Effector CD4-positive, alpha-beta T cell (primary cell): Measurements from ENCODE around the gene NPTN.

Experiments
- DNase-seq: peaks from one replicate; pipeline ENCODE4 v3.0.0-alpha.2; 2020

NPTN gene

DNA sequence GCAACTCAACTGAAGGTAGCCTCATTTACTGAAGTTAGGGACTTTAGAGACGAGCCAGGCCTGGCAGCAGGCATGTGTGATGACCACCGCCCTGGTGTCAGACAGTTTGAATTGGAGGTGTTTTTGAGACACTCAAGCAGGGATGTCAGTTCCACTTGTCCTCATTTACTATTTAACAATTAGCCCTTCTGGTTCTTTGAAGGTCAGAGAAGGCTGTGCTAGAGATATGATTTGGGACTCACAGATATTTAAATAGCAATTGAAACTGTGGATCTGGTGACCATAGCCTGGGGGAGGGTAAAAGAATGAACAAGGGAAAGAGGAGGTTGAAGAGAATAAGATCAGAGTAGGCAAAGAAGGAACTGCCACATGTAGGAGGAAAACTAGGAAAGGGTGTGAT is 115.6 kb downstream of the NPTN start:
- no peak for DNase-seq

DNA sequence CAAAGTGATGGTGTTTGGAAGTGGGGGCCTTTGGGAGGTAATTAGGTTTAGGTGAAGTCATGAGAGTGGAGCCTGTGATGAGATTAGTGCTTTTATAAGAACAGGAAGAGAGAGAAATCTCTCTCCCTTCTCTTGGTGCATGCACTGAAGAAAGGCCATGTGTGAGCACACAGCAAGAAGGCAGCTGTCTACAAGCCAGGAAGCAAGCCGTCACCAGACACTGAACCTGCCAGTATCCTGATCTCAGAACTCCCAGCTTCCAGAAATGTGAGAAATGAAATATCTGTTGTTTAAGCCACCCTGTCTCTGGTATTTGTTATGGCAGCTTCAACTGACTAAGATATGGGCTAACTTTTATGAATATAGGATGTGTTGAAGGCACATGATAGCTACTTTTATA is 117.7 kb downstream of the NPTN start:
- no peak for DNase-seq
